ENCODE results near the gene IQSEC1.

The IQSEC1 gene

GRCh38 chr3:13072239-13072599 is 1.0 kb downstream of the IQSEC1 start:
- DNase-seq (ENCODE audit: low spot score): peak; percentile 74

GRCh38 chr3:13071695-13072094 is 1.5 kb downstream of the IQSEC1 start:
- no peak for TF ChIP-seq CTCF (IDR thresholded peaks at IDR 0.05; ENCODE audit: extremely low read depth, missing control alignments)
- DNase-seq (ENCODE audit: low spot score): no peak

More at GRCh38 chr3:13072239-13072599, 1.0 kb downstream of the IQSEC1 start:
- TF ChIP-seq CTCF (IDR thresholded peaks at IDR 0.05; ENCODE audit: extremely low read depth, missing control alignments): no peak

GRCh38 chr3:13070391-13071070 is 2.7 kb downstream of the IQSEC1 start:
- no peak for TF ChIP-seq CTCF (IDR thresholded peaks at IDR 0.05; ENCODE audit: extremely low read depth, missing control alignments)
- no peak for DNase-seq (ENCODE audit: low spot score)

- no peak for TF ChIP-seq CTCF (IDR thresholded peaks at IDR 0.05; ENCODE audit: extremely low read depth, missing control alignments)
- DNase-seq (ENCODE audit: low spot score): peak; percentile 80
Measured at GRCh38 chr3:13069495-13069894, 3.7 kb downstream of the IQSEC1 start.

GRCh38 chr3:13068269-13069010 is 4.8 kb downstream of the IQSEC1 start:
- no peak for TF ChIP-seq CTCF (IDR thresholded peaks at IDR 0.05; ENCODE audit: extremely low read depth, missing control alignments)
- no peak for DNase-seq (ENCODE audit: low spot score)

GRCh38 chr3:13067778-13068177 is 5.5 kb downstream of the IQSEC1 start:
- DNase-seq (ENCODE audit: low spot score): no peak
- no peak for TF ChIP-seq CTCF (IDR thresholded peaks at IDR 0.05; ENCODE audit: extremely low read depth, missing control alignments)

GRCh38 chr3:13066834-13067233 is 6.4 kb downstream of the IQSEC1 start:
- no peak for TF ChIP-seq CTCF (IDR thresholded peaks at IDR 0.05; ENCODE audit: extremely low read depth, missing control alignments)
- no peak for DNase-seq (ENCODE audit: low spot score)

All from GM20000 (cell line).